ENCODE data around the gene AFAP1. TPM values are rescaled to one million over a fixed set of nuclear protein-coding genes. Genes with fewer than 3 reads are reported as not detected.

Gene AFAP1
- polyA plus RNA-seq, 4 donors, result 20.0 to 45.8 (median 26.3) TPM

DNA sequence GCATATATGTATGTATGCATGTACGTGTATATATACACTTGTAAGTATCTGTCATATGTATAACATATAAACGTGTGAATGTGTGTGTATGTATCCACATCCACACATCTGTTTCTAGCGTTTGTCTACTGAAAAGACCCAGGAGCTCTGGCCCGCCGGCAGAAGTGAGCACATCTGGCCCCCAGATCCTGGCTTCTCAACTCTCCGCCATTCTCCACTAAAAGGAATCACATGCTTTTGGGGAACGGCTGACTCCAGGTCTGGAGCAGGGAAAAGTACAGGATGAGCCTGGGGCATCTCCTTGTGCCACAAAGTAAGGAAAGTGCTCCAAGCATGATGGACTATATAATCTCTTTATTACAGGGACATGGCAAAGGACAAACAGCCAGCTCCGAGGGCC, 143.7 kb downstream of the AFAP1 start:
- DNase-seq (ENCODE audit: low read depth in 4 of 4, low spot score in 3 of 4), result no peak

GRCh38 chr4:7793186-7793585, 146.5 kb downstream of the AFAP1 start:
- DNase-seq (ENCODE audit: low read depth in 4 of 4, low spot score in 3 of 4), result no peak

GRCh38 chr4:7792616-7793015, 147.0 kb downstream of the AFAP1 start:
- DNase-seq (ENCODE audit: low read depth in 4 of 4, low spot score in 3 of 4), result no peak

GRCh38 chr4:7790999-7791398, 148.7 kb downstream of the AFAP1 start:
- DNase-seq (ENCODE audit: low read depth in 4 of 4, low spot score in 3 of 4), result no peak

DNA sequence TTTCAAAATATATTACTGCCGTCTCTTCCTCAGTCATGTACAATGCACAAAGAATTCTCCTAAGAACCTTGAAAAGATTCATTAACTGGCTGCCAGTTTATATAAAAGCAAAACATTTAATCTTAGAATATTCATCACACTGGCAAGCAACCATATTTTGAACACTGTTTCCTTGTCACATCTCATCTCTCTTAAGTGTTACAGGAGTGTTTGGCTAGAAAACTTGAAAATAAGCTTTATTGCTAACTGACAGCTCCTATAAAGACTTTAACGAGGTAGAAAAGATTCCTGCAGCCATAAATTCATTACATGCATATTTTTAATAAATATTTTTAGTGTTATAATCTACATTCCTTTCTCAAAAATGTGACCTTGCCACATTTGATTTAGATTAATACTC, 149.6 kb downstream of the AFAP1 start:
- no peak for DNase-seq (ENCODE audit: low read depth in 4 of 4, low spot score in 3 of 4)

- DNase-seq (ENCODE audit: low read depth in 4 of 4, low spot score in 3 of 4), result no peak
Measured at GRCh38 chr4:7788694-7789425, 150.8 kb downstream of the AFAP1 start.

DNA sequence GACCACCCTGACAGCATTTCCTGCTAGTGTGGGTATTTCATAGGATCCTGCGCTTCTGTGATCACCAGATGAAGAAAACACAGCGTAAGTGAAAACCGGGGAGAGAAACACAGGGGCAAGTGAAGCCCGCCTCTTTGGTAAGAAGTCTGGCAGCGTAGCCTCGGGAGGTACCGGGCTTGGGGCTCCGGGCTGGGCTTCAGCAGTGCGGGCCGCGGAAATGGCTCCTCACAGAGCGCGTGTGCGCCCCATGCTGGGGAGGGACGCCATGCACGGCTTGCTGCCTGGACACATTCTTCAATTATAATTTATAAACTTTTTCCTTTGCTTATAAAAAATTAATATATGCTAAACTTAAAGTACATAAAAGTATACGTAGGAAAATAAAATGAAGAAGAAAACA, 151.5 kb downstream of the AFAP1 start:
- DNase-seq (ENCODE audit: low read depth in 4 of 4, low spot score in 3 of 4), result no peak

DNA sequence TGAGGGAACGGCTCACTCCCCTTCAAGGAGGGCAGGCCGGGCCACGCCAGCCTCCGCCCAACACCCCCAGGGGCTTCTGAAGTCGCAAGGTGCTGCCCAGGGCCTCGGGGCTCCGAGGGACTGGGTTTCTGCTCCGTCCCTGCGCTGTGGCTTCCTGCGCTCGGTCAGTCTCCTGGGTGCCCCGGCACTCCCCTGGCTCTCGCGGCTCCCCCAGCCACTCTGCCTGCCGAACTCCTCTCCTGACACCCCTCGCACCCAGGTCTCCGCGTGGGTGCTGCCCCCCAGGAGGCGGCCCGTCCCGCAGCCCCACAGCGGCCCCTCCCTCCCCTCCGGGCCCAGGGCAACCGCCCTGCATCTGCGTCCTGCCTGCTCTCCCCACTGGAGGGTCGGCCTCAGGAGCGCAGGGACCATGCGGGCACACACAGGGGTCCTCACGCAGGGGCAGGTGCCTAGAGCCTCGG, 151.9 kb downstream of the AFAP1 start:
- DNase-seq (ENCODE audit: low read depth in 4 of 4, low spot score in 3 of 4), result no peak

GRCh38 chr4:7787067-7787466, 152.6 kb downstream of the AFAP1 start:
- DNase-seq (ENCODE audit: low read depth in 4 of 4, low spot score in 3 of 4), result no peak

GRCh38 chr4:7786517-7786916, 153.1 kb downstream of the AFAP1 start:
- DNase-seq (ENCODE audit: low read depth in 4 of 4, low spot score in 3 of 4), result no peak

GRCh38 chr4:7786040-7786439, 153.6 kb downstream of the AFAP1 start:
- no peak for DNase-seq (ENCODE audit: low read depth in 4 of 4, low spot score in 3 of 4)

DNA sequence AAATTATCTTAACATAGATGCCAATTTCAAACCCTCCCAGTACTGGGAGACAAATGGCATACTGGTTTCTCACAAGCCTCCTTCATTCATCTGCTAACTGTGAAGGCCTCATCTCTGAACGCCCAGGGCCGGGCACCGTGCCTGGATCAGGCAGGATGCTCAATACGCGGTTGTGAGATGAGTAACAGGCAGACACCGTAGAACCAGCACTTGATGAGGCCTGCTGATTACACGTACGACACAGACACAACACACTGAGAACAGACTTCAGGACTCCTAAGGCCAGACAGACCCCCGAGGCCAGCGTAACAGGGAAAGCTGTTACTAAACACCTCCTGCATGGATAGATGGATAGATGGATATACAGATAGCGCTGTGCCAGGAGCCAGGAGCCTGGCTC, 154.6 kb downstream of the AFAP1 start:
- DNase-seq (ENCODE audit: low read depth in 4 of 4, low spot score in 3 of 4), result no peak

DNA sequence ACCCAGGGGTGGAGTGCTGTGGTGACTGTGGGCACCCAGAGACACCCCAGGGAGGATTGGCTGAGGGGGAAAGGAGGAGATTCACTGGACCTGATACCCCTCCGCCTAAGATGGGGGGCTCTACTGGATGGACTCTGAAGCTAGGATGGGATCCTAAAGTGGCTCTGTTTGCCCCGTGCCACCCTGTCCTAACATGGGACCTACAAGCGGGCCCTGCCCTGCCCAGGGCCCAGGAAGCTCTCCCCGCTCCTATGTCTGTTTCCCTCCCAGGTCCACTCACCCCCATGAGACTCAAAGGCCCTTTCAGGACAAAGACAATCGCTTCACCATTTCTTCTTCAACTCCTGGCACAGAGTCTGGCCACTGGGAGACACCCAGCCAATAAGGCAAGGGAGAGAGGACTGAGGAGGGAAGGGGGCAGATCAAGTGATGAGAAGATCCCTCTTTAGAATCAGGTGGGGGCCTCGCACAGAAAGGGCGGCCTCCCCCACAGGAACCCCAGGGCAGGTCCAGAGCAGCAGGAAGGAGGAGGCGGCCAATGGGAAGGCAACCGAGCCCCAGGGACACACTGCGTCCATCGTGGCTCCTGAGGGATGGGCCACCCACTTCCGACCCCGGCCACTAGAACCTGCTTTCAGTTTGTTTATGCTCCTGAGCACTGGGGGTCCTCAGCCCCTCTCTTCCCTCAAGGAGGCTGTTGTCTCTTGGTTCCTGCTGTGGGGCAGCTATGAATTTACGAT, 155.4 kb downstream of the AFAP1 start:
- DNase-seq (ENCODE audit: low read depth in 4 of 4, low spot score in 3 of 4), result no peak

GRCh38 chr4:7783541-7783940, 156.1 kb downstream of the AFAP1 start:
- no peak for DNase-seq (ENCODE audit: low read depth in 4 of 4, low spot score in 3 of 4)

DNA sequence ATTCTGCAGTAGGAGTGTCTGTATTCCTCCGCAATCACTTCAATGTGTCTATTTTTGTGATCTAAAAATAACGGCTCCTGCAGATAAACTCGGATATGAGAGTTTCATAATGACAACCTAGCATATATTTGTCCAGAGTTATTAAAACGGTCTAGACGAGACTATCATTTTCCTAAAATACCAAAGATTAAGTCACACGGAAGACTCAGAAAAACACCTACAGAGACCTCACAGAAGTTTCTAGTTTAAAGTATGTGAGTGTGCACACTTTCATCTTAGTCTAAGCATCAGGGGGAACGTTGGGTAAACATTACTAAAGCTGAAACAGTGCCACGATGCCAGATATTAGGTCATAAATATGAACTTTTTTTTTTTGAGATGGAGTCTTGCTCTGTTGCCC, 156.9 kb downstream of the AFAP1 start:
- DNase-seq (ENCODE audit: low read depth in 4 of 4, low spot score in 3 of 4), result no peak

DNA sequence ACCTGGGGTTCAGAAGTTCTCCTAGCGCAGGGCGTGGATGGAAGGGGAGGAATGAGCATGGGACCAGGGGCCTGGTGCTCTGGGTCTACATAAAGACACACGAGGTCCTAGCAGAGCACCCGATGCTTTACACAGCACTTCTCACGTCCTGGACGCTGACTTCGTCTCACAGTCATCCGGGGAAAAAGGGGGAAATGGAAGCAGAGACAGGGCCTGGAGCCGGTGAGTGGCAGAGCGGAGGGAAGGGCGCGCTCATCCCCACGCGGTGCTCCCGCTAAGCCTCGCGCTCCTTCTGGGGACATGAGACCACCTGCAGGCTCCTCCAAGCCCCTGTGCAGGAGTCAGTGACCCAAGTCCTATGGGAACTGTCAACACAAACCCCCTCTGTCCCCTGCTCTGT, 157.7 kb downstream of the AFAP1 start:
- DNase-seq (ENCODE audit: low read depth in 4 of 4, low spot score in 3 of 4), result no peak

GRCh38 chr4:7781366-7781765, 158.3 kb downstream of the AFAP1 start:
- DNase-seq (ENCODE audit: low read depth in 4 of 4, low spot score in 3 of 4), result no peak

DNA sequence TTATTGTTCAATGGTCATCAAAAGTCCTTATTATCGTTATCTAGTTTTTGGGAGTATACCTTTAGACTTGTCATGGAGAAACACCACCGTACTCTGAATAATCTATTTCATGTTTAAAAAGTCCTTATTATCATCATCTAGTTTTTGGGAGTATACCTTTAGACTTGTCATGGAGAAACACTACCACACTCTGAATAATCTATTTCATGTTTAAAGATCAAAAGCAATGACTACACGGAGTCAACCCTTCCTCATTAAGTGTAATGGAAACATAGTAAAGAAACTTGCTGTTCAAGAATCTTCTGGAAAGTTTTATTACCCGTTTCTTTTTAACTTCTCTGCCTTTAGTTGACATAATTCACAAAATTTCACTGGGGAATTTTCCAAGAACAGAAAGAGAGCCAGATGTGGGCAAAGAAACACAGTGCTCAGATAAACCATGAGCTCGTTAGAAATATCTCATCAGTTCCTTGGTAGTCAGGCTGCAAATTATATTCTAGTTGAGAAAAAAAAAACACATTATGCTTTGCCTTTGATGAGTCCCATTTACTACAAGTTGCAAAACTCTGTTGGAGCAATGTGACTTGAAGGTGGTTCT, 158.8 kb downstream of the AFAP1 start:
- no peak for DNase-seq (ENCODE audit: low read depth in 4 of 4, low spot score in 3 of 4)

GRCh38 chr4:7779432-7779768, 160.3 kb downstream of the AFAP1 start:
- peak in 1 of 4 donors; percentile 43 for DNase-seq (ENCODE audit: low read depth in 4 of 4, low spot score in 3 of 4)

- DNase-seq (ENCODE audit: low read depth in 4 of 4, low spot score in 3 of 4), result no peak
Measured at GRCh38 chr4:7778510-7779431, 160.9 kb downstream of the AFAP1 start.
